Stomach (tissue), 9 donors: ENCODE results near the gene BORCS6. TPM values are rescaled to one million over a fixed set of nuclear protein-coding genes. Genes with fewer than 3 reads are reported as not detected.

Experiments used
- DNase-seq, 2 donors: peaks; one replicate each; pipeline versions ENCODE4 v3.0.0 to v3.0.0-alpha.2; 2013 to 2019
- H3K27ac ChIP-seq, 5 donors: fragments of 200-600 bp in 4 of 5; sonication (generic) in 4 of 5; one replicate each; pipeline ENCODE4 v1.5.1; 2013 to 2019; ENCODE audit warnings: mild to moderate bottlenecking in 1 of 5, moderate library complexity in 1 of 5
- H3K27me3 ChIP-seq, 3 donors: fragments of 200-600 bp; sonication (generic); one replicate each; pipeline ENCODE4 v1.5.1; 2017 to 2019; ENCODE audit warnings: mixed run types in 1 of 3
- H3K36me3 ChIP-seq, 4 donors: fragments of 200-600 bp; sonication (generic); 1 replicate in 3 of 4; 2 replicates in 1 of 4; pipeline ENCODE4 v1.5.1; 2016 to 2019
- H3K4me1 ChIP-seq, 4 donors: fragments of 200-600 bp; sonication (generic); one replicate each; pipeline ENCODE4 v1.5.1; 2016 to 2019
- H3K4me3 ChIP-seq, 4 donors: fragments of 200-600 bp; sonication (generic) in 3 of 4; one replicate each; pipeline ENCODE4 v1.5.1; 2016 to 2019; ENCODE audit warnings: mild to moderate bottlenecking in 1 of 4
- H3K9me3 ChIP-seq, 4 donors: fragments of 200-600 bp; sonication (generic); one replicate each; pipeline ENCODE4 v1.5.1; 2016 to 2019
- EP300 ChIP-seq: sonication (generic); formaldehyde crosslinking; IDR thresholded peaks from one replicate; pipeline ENCODE4 v1.6.1; 2017; ENCODE audit warnings: antibody characterized with exemption
- POLR2A ChIP-seq, 4 donors: fragments of 450-650 bp; IDR thresholded peaks; one replicate each; pipeline ENCODE4 v1.6.1; 2016; ENCODE audit warnings: antibody characterized with exemption in 4 of 4, control low read depth in 2 of 4, mild to moderate bottlenecking in 1 of 4, moderate library complexity in 1 of 4
- POLR2AphosphoS5 ChIP-seq, 3 donors: sonication (generic); formaldehyde crosslinking; IDR thresholded peaks; one replicate each; pipeline ENCODE4 v1.6.1; 2016; ENCODE audit warnings: antibody characterized with exemption in 3 of 3
- WGBS, 5 donors: extraction: QIAGEN DNeasy Blood & Tissue Kit in 3 of 5; methylation state at CpG; one replicate each; pipeline versions ENCODE4 v1.1.5 to v1.1.7; 2013 to 2018; 5-methylcytosine and 5-hydroxymethylcytosine counted together
- intact Hi-C: fragments of 100-400 bp; cut with DNase I; formaldehyde crosslinking; loops from one replicate; pipeline ENCODE4 v1.15.1; 2023; ENCODE audit warnings: low total_unique reads
- polyA plus RNA-seq, 3 donors: library from polyadenylated mRNA; stranded (reverse); fragments of 200-250 nt; gene quantifications; one replicate each; pipeline ENCODE4 v1.2.3, GENCODE V29; 2013
- total RNA-seq, 5 donors: library from RNA; depleted of rRNA; stranded (reverse); fragments of >200 nt; gene quantifications; one replicate each; pipeline versions ENCODE4 v1.1.0 to v1.2.3, GENCODE V29; 2014 to 2016
- TF ChIP-seq, protein P1 (sequence below), 7 experiments: fragments of 450-650 bp in 4 of 7; fragments of 200-600 bp in 3 of 7; sonication (generic) in 3 of 7; IDR thresholded peaks; one replicate each; pipeline ENCODE4 v1.5.1; 2016 to 2019; ENCODE audit warnings: antibody characterized with exemption in 7 of 7, control low read depth in 2 of 7, mild to moderate bottlenecking in 1 of 7
- donor health status: healthy with polysubstance abuse.
- donor health status: Bipolar disorder and iron deficiency.
- donor health status: healthy.

Gene BORCS6
- total and polyA plus RNA-seq, 8 donors = 0.58 to 70.1 (median 7.3) TPM

DNA sequence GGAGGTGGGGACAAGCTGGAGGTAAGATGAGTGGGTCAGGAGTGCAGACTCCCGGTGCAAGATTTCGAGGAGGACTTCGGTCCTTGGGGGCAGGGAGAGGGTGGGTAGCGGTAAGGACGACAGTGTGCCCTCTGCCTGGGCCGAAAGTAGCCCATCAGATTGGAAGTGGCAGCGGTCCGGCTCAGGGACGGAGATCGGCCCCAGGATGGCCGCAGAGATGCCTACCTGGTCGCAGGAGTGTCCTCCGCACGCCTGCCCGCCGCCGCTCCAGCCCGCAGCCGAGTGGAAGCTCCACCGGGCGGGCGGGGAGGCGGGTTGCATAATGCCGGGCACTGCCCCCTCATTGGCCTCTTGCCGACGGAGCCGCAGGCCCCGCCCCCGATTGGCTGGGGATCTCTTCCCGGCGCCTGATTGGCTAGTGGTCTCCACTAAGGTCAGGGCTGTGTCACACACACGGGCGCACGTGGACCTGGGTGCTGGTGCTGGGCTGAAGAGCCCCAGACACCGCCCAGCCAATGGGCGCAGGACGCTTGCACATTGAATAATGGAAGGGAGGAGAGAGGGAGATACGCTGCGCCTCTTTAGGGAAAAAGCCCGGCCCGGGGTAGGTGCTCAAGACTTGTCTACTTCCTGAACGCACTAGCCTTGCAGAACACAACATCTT is 37.7 kb downstream of the BORCS6 start, which contains the start of gene PER1:
PER1 (minus strand) TSS at position 293 of the 664 bp plus-strand sequence. CDS start 1,698 bp downstream, outside the sequence.
- TF ChIP-seq EP300 = peak; percentile 63
- peak in 2 of 4 donors; percentile 34 to 81 for TF ChIP-seq POLR2A (IDR thresholded peaks at IDR 0.05)
- TF ChIP-seq, protein P1, sequence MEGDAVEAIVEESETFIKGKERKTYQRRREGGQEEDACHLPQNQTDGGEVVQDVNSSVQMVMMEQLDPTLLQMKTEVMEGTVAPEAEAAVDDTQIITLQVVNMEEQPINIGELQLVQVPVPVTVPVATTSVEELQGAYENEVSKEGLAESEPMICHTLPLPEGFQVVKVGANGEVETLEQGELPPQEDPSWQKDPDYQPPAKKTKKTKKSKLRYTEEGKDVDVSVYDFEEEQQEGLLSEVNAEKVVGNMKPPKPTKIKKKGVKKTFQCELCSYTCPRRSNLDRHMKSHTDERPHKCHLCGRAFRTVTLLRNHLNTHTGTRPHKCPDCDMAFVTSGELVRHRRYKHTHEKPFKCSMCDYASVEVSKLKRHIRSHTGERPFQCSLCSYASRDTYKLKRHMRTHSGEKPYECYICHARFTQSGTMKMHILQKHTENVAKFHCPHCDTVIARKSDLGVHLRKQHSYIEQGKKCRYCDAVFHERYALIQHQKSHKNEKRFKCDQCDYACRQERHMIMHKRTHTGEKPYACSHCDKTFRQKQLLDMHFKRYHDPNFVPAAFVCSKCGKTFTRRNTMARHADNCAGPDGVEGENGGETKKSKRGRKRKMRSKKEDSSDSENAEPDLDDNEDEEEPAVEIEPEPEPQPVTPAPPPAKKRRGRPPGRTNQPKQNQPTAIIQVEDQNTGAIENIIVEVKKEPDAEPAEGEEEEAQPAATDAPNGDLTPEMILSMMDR (IDR thresholded peaks at IDR 0.05) = no peak
- peak; percentile 93 to 99 (median 99) for TF ChIP-seq POLR2AphosphoS5 (IDR thresholded peaks at IDR 0.05)
- intact Hi-C loops = no loop called here
- peak; percentile 97 to 98 for DNase-seq
- Histone ChIP-seq H3K9me3 (no peaks in the 10 kb centered on the region), H3K4me3 (peak within 1 kb of the TSS; percentile 66 to 91 (median 76)), H3K27me3 (no peaks in the 10 kb centered on the region), H3K36me3 (peaks cover 44 to 47% (median 45%) of the 10 kb centered on the region in 4 donors), H3K27ac (peak within 1 kb of the TSS; percentile 96 to 100 (median 100)), H3K4me1 (peaks cover 37 to 78% (median 60%) of the 10 kb centered on the region in 4 donors)
- WGBS, 5 donors = 1 to 3% (median 2%) methylated on average over 24 to 42 of the region's 42 CpGs

- H3K27ac ChIP-seq = peak overlapping the region; percentile 96 to 100 (median 100)
- WGBS, 5 donors = 4 to 16% (median 10%) methylated on average over 21 to 22 of the region's 22 CpGs
- H3K4me1 ChIP-seq = peaks cover 32 to 76% (median 58%) of the 10 kb centered on the region in 4 donors
- peaks cover 49 to 52% (median 50%) of the 10 kb centered on the region in 4 donors for H3K36me3 ChIP-seq
- TF ChIP-seq POLR2AphosphoS5 (IDR thresholded peaks at IDR 0.05) (peak; percentile 91 to 96 (median 94)), EP300 (peak; percentile 99), POLR2A (IDR thresholded peaks at IDR 0.05) (peak in 2 of 4 donors; percentile 25 to 50)
- TF ChIP-seq, protein P1 (IDR thresholded peaks at IDR 0.05) = no peak
- peak; percentile 90 for DNase-seq
- no peaks in the 10 kb centered on the region for H3K27me3 ChIP-seq
- H3K4me3 ChIP-seq = peak overlapping the region; percentile 66 to 91 (median 76)
- intact Hi-C loops = no loop called here
- no peaks in the 10 kb centered on the region for H3K9me3 ChIP-seq
These were observed 38.3 kb downstream of the BORCS6 start for GRCh38 chr17:8151641-8152111.

DNA sequence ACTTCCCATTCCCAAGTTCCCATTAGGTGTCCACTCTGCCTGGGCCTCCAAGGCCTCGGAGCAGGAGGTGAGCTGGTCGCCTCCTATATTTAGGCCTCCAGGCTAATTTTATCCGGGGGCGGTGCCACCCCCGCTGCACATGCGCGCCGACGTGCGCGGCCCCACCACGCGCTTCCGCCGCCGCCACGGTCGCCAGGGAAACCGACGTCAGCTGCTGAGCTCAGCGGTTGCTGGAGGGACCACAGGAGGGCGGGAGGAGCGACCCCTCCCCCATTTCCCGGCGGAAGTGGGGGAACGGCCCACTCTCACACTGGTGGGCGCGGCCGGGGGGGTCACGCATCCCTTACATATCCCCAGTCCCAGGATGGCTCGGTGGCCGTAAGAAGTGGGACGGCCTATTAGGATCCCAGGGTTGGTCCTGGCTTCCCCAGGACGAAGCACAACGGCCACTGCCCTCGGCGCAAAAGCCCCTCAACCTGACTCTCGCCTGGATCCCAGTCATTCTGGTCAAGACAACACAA is 38.8 kb downstream of the BORCS6 start:
- peak; percentile 77 to 98 for DNase-seq
- Histone ChIP-seq H3K4me1 (peaks cover 32 to 76% (median 63%) of the 10 kb centered on the region in 4 donors), H3K4me3 (peak overlapping the region; percentile 66 to 91 (median 76)), H3K9me3 (no peaks in the 10 kb centered on the region), H3K27me3 (no peaks in the 10 kb centered on the region), H3K36me3 (peaks cover 54 to 57% (median 55%) of the 10 kb centered on the region in 4 donors), H3K27ac (peak overlapping the region; percentile 96 to 100 (median 100))
- intact Hi-C loops = no loop called here
- WGBS, 5 donors = 9 to 38% (median 33%) methylated on average over 11 to 38 of the region's 38 CpGs
- TF ChIP-seq POLR2AphosphoS5 (IDR thresholded peaks at IDR 0.05) (peak; percentile 73 to 94 (median 90)), POLR2A (IDR thresholded peaks at IDR 0.05) (no peak), EP300 (peak; percentile 80)
- TF ChIP-seq, protein P1 (IDR thresholded peaks at IDR 0.05) = no peak
